Tibial nerve (tissue), 4 donors: Measurements from ENCODE around the gene UGT1A6. TPM values are rescaled to one million over a fixed set of nuclear protein-coding genes. Genes with fewer than 3 reads are reported as not detected.

Experiments
- DNase-seq, 2 donors: peaks; one replicate each; pipeline ENCODE4 v3.0.0-alpha.2; 2019; ENCODE audit warnings: low spot score in 2 of 2
- H3K27ac ChIP-seq, 4 donors: fragments of 200-600 bp; sonication (generic) in 3 of 4; one replicate each; pipeline ENCODE4 v1.5.1; 2017 to 2019; ENCODE audit warnings: mild to moderate bottlenecking in 1 of 4
- H3K27me3 ChIP-seq, 2 donors: fragments of 200-600 bp; sonication (generic) in 1 of 2; one replicate each; pipeline versions ENCODE4 v1.5.1 to v1.6.0; 2017 to 2019
- H3K36me3 ChIP-seq, 3 donors: fragments of 200-600 bp; sonication (generic); one replicate each; pipeline ENCODE4 v1.5.1; 2018 to 2019
- H3K4me1 ChIP-seq, 4 donors: fragments of 200-600 bp; sonication (generic) in 3 of 4; one replicate each; pipeline ENCODE4 v1.5.1; 2017 to 2019
- H3K4me3 ChIP-seq, 4 donors: fragments of 200-600 bp; sonication (generic) in 3 of 4; one replicate each; pipeline ENCODE4 v1.5.1; 2017 to 2019; ENCODE audit warnings: mild to moderate bottlenecking in 1 of 4, moderate library complexity in 1 of 4
- H3K9me3 ChIP-seq, 4 donors: fragments of 200-600 bp; sonication (generic) in 3 of 4; one replicate each; pipeline ENCODE4 v1.5.1; 2017 to 2019
- EP300 ChIP-seq, 2 donors: sonication (generic); formaldehyde crosslinking; IDR thresholded peaks; one replicate each; pipeline ENCODE4 v1.6.1; 2017; ENCODE audit warnings: antibody characterized with exemption in 2 of 2, mild to moderate bottlenecking in 1 of 2
- POLR2A ChIP-seq, 2 donors: fragments of 450-650 bp; IDR thresholded peaks; one replicate each; pipeline ENCODE4 v1.6.1; 2017; ENCODE audit warnings: antibody characterized with exemption in 2 of 2, mild to moderate bottlenecking in 2 of 2, moderate library complexity in 2 of 2
- WGBS, 2 donors: methylation state at CpG; one replicate each; pipeline ENCODE4 v1.1.5; 2018; 5-methylcytosine and 5-hydroxymethylcytosine counted together
- total RNA-seq, 4 donors: library from RNA; depleted of rRNA; stranded (reverse); fragments of >200 nt; gene quantifications; one replicate each; pipeline ENCODE4 v1.1.0, GENCODE V29; 2016
- TF ChIP-seq, protein P1 (sequence below), 5 experiments: fragments of 200-600 bp in 3 of 5; fragments of 450-650 bp in 2 of 5; sonication (generic) in 3 of 5; IDR thresholded peaks; one replicate each; pipeline ENCODE4 v1.5.1; 2016 to 2019; ENCODE audit warnings: antibody characterized with exemption in 5 of 5, mild to moderate bottlenecking in 3 of 5, moderate library complexity in 2 of 5

Gene UGT1A6
- total RNA-seq, 4 donors from 2014 or later: 0.39 TPM; not detected in 3

DNA sequence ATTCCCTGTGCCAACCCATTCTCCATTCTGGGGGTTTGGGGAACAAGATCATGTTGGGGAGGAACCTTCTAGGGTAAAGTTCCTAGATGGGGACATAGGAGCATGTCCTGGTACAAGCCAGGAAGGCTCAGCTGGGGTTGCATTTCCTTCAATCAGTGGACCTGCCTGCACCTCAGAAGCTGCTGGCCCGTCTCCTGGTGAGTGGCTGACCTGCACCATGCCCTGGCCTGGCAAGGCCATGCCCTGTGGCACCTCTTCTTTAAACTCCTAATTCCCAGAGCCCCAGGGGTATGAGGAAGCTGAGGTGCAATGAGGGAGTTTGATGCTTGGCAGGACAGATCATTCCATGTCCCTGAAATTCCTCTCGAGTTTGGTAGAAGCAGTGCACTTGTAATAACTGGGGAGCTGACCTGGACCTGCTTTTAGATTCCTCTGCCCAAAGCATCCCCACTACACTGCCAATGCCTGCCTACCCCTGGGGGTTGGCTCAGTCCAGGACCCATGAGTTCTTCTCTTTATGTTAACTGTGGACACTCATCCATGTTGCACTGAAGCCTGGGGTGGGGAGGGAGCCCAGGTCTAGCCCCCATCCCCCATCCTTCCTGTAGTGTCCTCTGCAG, 110.7 kb downstream of the UGT1A6 start:
- TF ChIP-seq EP300 (IDR thresholded peaks at IDR 0.05) (no peak), POLR2A (IDR thresholded peaks at IDR 0.05) (no peak)
- TF ChIP-seq, protein P1, sequence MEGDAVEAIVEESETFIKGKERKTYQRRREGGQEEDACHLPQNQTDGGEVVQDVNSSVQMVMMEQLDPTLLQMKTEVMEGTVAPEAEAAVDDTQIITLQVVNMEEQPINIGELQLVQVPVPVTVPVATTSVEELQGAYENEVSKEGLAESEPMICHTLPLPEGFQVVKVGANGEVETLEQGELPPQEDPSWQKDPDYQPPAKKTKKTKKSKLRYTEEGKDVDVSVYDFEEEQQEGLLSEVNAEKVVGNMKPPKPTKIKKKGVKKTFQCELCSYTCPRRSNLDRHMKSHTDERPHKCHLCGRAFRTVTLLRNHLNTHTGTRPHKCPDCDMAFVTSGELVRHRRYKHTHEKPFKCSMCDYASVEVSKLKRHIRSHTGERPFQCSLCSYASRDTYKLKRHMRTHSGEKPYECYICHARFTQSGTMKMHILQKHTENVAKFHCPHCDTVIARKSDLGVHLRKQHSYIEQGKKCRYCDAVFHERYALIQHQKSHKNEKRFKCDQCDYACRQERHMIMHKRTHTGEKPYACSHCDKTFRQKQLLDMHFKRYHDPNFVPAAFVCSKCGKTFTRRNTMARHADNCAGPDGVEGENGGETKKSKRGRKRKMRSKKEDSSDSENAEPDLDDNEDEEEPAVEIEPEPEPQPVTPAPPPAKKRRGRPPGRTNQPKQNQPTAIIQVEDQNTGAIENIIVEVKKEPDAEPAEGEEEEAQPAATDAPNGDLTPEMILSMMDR (IDR thresholded peaks at IDR 0.05): no peak
- no peaks in the 10 kb centered on the region for H3K27me3 ChIP-seq
- H3K36me3 ChIP-seq: no peaks in the 10 kb centered on the region
- H3K27ac ChIP-seq: no peak overlapping the region
- whole genome bisulfite sequencing, 2 donors: 73 to 82% methylated on average over 2 of the region's 2 CpGs
- H3K9me3 ChIP-seq: no peaks in the 10 kb centered on the region
- DNase-seq: no peak
- H3K4me1 ChIP-seq: no peaks in the 10 kb centered on the region
- H3K4me3 ChIP-seq: no peak overlapping the region

GRCh38 chr2:233803994-233804393, 111.3 kb downstream of the UGT1A6 start:
- no peaks in the 10 kb centered on the region for H3K4me1 ChIP-seq
- DNase-seq: no peak
- no peaks in the 10 kb centered on the region for H3K9me3 ChIP-seq
- no peaks in the 10 kb centered on the region for H3K27me3 ChIP-seq
- H3K4me3 ChIP-seq: no peak overlapping the region
- H3K27ac ChIP-seq: no peak overlapping the region
- H3K36me3 ChIP-seq: no peaks in the 10 kb centered on the region
- whole genome bisulfite sequencing, 2 donors: 68% methylated on average over 8 of the region's 8 CpGs
- TF ChIP-seq, protein P1 (IDR thresholded peaks at IDR 0.05): no peak
- no peak for TF ChIP-seq POLR2A (IDR thresholded peaks at IDR 0.05)
- no peak for TF ChIP-seq EP300 (IDR thresholded peaks at IDR 0.05)

DNA sequence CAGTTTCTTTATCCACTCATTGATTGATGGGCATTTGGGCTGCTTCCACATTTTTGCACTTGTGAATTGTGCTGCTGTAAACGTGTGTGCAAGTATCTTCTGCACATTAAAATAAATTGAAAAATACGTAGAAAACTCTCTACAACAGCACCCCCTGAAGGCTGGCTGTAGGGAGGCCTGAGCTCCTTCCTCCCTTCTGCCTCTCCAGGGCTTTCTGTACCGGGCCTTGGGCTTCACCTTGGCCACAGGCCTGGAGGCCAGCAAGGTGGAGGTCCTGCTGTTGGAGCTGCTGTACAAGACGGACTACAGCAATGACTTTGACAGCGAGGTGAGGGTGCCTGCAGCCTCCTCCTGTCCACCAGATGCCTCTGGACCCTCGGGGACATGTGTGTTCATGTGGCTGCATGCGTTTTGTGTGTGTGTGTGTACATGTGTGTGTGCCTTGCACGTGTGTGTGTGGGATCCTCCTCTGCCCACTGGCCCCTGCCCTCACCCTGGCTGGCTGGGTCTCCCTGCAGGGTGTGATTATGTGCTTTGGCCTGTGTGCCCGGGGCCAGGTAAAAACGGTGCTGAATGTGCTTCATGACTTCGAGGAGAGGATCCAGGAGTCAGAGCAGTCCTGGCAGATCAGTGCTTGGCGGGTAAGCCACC, 114.7 kb downstream of the UGT1A6 start:
- DNase-seq: no peak
- Histone ChIP-seq H3K4me3 (no peak overlapping the region), H3K9me3 (no peaks in the 10 kb centered on the region), H3K4me1 (no peaks in the 10 kb centered on the region), H3K27ac (no peak overlapping the region), H3K36me3 (no peaks in the 10 kb centered on the region), H3K27me3 (no peaks in the 10 kb centered on the region)
- 61 to 78% methylated on average over 11 to 12 of the region's 12 CpGs for WGBS, 2 donors
- TF ChIP-seq EP300 (IDR thresholded peaks at IDR 0.05) (no peak), POLR2A (IDR thresholded peaks at IDR 0.05) (no peak)
- TF ChIP-seq, protein P1 (IDR thresholded peaks at IDR 0.05): no peak

DNA sequence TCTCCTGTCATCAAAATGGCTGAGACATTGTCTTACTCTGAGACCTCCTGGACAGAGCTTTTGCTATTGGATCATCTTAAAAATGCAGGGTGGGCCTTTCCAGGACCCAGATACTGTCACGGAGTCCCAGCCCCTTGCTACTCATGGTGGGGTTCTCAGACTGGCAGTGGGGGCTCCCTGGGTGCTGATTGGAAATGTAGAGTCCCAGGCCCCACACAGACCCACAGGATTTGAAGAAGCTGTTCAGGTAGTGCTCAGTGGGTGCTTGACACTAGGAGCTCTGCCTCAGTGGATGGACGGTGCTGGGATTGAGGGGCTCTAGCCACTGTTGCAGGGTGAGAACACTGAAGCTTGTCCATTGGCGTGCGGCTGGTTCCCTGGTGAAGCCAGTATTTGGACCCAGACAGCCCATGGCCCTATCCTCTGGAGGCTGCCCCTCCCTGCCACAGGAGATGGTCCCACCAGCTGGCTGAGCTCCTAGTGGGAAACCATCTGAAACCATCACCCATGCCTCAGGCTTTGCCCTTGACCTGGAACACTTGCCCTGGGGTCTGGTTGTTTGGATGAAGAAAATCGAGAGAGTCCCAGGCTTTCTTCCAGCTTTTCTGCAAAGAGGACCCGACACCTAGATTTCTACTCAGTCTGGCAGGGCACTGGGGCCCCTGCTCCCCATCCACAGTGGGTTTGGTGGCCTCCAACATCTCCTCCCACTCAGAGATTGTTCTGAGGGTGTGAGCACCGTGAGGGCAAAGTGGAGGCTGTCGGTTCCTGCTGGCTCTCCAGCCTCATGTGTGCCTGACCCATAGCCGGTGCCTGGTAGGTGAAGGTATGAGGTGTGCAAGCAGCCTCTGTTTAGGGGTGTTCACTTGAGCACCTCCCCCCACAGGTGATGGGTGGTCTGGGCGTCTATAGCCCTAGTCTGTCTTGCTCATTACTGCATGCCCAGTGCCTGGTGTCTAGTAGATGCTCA, 115.6 kb downstream of the UGT1A6 start:
- WGBS, 2 donors: 74 to 78% methylated on average over 10 of the region's 10 CpGs
- Histone ChIP-seq H3K9me3 (no peaks in the 10 kb centered on the region), H3K4me3 (no peak overlapping the region), H3K36me3 (no peaks in the 10 kb centered on the region), H3K4me1 (no peaks in the 10 kb centered on the region), H3K27ac (no peak overlapping the region), H3K27me3 (no peaks in the 10 kb centered on the region)
- no peak for DNase-seq
- TF ChIP-seq, protein P1 (IDR thresholded peaks at IDR 0.05): no peak
- no peak for TF ChIP-seq POLR2A (IDR thresholded peaks at IDR 0.05)
- no peak for TF ChIP-seq EP300 (IDR thresholded peaks at IDR 0.05)
